HEK293 (cell line): ENCODE results near the gene STEAP3.

Experiments used
- CTCF ChIA-PET: fragments of 350-600 bp; formaldehyde crosslinking; extraction: SDS; loops from one replicate; lab custom pipeline; 2021; ENCODE audit warnings: antibody characterized with exemption; lab: Yijun Ruan, JAX
- POLR2A ChIA-PET: fragments of 300-600 bp; formaldehyde crosslinking; extraction: SDS; loops from one replicate; lab custom pipeline; 2020; ENCODE audit warnings: antibody characterized with exemption, inconsistent platforms; lab: Yijun Ruan, JAX
- H3K27ac ChIP-seq: fragments of 200-500 bp; sonication (Bioruptor generic); 2 replicates; pipeline ENCODE4 v1.5.1; 2014; ENCODE audit warnings: low read depth, low read length, control low read depth, inconsistent platforms; ENCODE audit errors: extremely low read depth
- H3K36me3 ChIP-seq, 2 experiments: fragments of 200-500 bp in 1 of 2; sonication (Bioruptor generic) in 1 of 2; 1 replicate in 1 of 2; 2 replicates in 1 of 2; pipeline ENCODE4 v1.5.1; 2014 to 2017; ENCODE audit warnings: inconsistent platforms in 2 of 2, low read length in 2 of 2; ENCODE audit not compliant: control insufficient read depth in 2 of 2, insufficient read depth in 1 of 2
- H3K4me1 ChIP-seq: fragments of 200-500 bp; sonication (Bioruptor generic); 2 replicates; pipeline ENCODE4 v1.5.1; 2014; ENCODE audit warnings: mild to moderate bottlenecking, low read length, inconsistent platforms; ENCODE audit not compliant: control insufficient read depth, insufficient read depth
- H3K4me3 ChIP-seq: 2 replicates; pipeline ENCODE4 v1.5.1; 2011; ENCODE audit warnings: low read depth, mild to moderate bottlenecking, control low read depth, low read length, moderate library complexity
- H3K9me3 ChIP-seq: fragments of 200-500 bp; sonication (Bioruptor generic); 2 replicates; pipeline ENCODE4 v1.5.1; 2014; ENCODE audit warnings: low read depth, low read length, inconsistent platforms; ENCODE audit not compliant: control insufficient read depth, insufficient read depth
- CTCF ChIP-seq: fragments of 450-650 bp; formaldehyde crosslinking; IDR thresholded peaks from 2 replicates; pipeline ENCODE4 v1.5.1; 2016; ENCODE audit warnings: missing biosample characterization, missing genetic modification characterization
- ELK4 ChIP-seq: IDR thresholded peaks from 2 replicates; pipeline ENCODE4 v1.6.1; 2011; ENCODE audit warnings: mild to moderate bottlenecking, low read depth, low read length, borderline replicate concordance
- GLI4 ChIP-seq: fragments of 450-650 bp; formaldehyde crosslinking; IDR thresholded peaks from 2 replicates; pipeline ENCODE4 v1.5.1; 2016; ENCODE audit warnings: missing biosample characterization, missing genetic modification characterization
- HIC1 ChIP-seq: fragments of 450-650 bp; formaldehyde crosslinking; IDR thresholded peaks from 2 replicates; pipeline ENCODE4 v1.5.1; 2016; ENCODE audit warnings: missing biosample characterization, missing genetic modification characterization
- KLF1 ChIP-seq: fragments of 450-650 bp; formaldehyde crosslinking; IDR thresholded peaks from 2 replicates; pipeline ENCODE4 v1.5.1; 2016; ENCODE audit warnings: missing biosample characterization, missing genetic modification characterization
- REPIN1 ChIP-seq: fragments of 450-650 bp; formaldehyde crosslinking; IDR thresholded peaks from 2 replicates; pipeline ENCODE4 v1.5.1; 2017; ENCODE audit warnings: missing biosample characterization, missing genetic modification characterization, low read depth
- ZBTB17 ChIP-seq: fragments of 450-650 bp; formaldehyde crosslinking; IDR thresholded peaks from 2 replicates; pipeline ENCODE4 v1.5.1; 2016; ENCODE audit warnings: missing biosample characterization, missing genetic modification characterization
- ZFHX2 ChIP-seq: fragments of 450-650 bp; formaldehyde crosslinking; conservative IDR thresholded peaks from 2 replicates; pipeline ENCODE4 v1.5.1; 2016; ENCODE audit warnings: missing biosample characterization, missing genetic modification characterization
- ZNF155 ChIP-seq: fragments of 450-650 bp; formaldehyde crosslinking; IDR thresholded peaks from 2 replicates; pipeline ENCODE4 v1.5.1; 2016; ENCODE audit warnings: missing biosample characterization, missing genetic modification characterization
- ZNF239 ChIP-seq: fragments of 450-650 bp; formaldehyde crosslinking; IDR thresholded peaks from 2 replicates; pipeline ENCODE4 v1.5.1; 2016; ENCODE audit warnings: missing biosample characterization, missing genetic modification characterization
- ZNF37A ChIP-seq: fragments of 450-650 bp; IDR thresholded peaks from 2 replicates; pipeline ENCODE4 v1.5.1; 2018; ENCODE audit warnings: missing biosample characterization, missing genetic modification characterization
- ZNF548 ChIP-seq: fragments of 450-650 bp; formaldehyde crosslinking; IDR thresholded peaks from 2 replicates; pipeline ENCODE4 v1.5.1; 2016; ENCODE audit warnings: missing biosample characterization, missing genetic modification characterization
- ZNF555 ChIP-seq: fragments of 450-650 bp; formaldehyde crosslinking; conservative IDR thresholded peaks from 2 replicates; pipeline ENCODE4 v1.5.1; 2017; ENCODE audit warnings: missing biosample characterization, mild to moderate bottlenecking, missing genetic modification characterization, inconsistent platforms
- ZNF561 ChIP-seq: fragments of 450-650 bp; IDR thresholded peaks from 2 replicates; pipeline ENCODE4 v1.5.1; 2018; ENCODE audit warnings: missing biosample characterization, missing genetic modification characterization, borderline replicate concordance
- ZNF596 ChIP-seq: fragments of 450-650 bp; IDR thresholded peaks from 2 replicates; pipeline ENCODE4 v1.5.0; 2018; ENCODE audit warnings: missing biosample characterization, mild to moderate bottlenecking, missing genetic modification characterization, moderate library complexity
- ZNF624 ChIP-seq: fragments of 450-650 bp; formaldehyde crosslinking; IDR thresholded peaks from 2 replicates; pipeline ENCODE4 v1.5.1; 2017; ENCODE audit warnings: missing biosample characterization, missing genetic modification characterization
- ZNF768 ChIP-seq: fragments of 450-650 bp; formaldehyde crosslinking; IDR thresholded peaks from 2 replicates; pipeline ENCODE4 v1.5.1; 2018; ENCODE audit warnings: missing biosample characterization, mild to moderate bottlenecking, missing genetic modification characterization
- ZNF777 ChIP-seq: fragments of 450-650 bp; formaldehyde crosslinking; IDR thresholded peaks from 2 replicates; pipeline ENCODE4 v1.5.1; 2017; ENCODE audit warnings: missing biosample characterization, missing genetic modification characterization, borderline replicate concordance
- ZSCAN30 ChIP-seq: fragments of 450-650 bp; IDR thresholded peaks from 2 replicates; pipeline ENCODE4 v1.5.1; 2018; ENCODE audit warnings: missing biosample characterization, mild to moderate bottlenecking, missing genetic modification characterization, moderate library complexity

Gene STEAP3

GRCh38 chr2:119311371-119311770, 87.7 kb downstream of the STEAP3 start:
- Histone ChIP-seq H3K36me3 (no peaks in the 10 kb centered on the region), H3K4me3 (no peak overlapping the region), H3K9me3 (no peaks in the 10 kb centered on the region), H3K27ac (no peak overlapping the region), H3K4me1 (no peaks in the 10 kb centered on the region)
- no peak for TF ChIP-seq GLI4 (tag by site-specific recombination)
- no peak for TF ChIP-seq ZFHX2
- no peak for TF ChIP-seq CTCF (tag by site-specific recombination)
- TF ChIP-seq ZNF561 (tag by site-specific recombination), result no peak
- no peak for TF ChIP-seq ZNF548 (tag by site-specific recombination)
- no peak for TF ChIP-seq ZNF239
- no peak for TF ChIP-seq ZSCAN30 (tag by site-specific recombination)
- TF ChIP-seq ZNF155 (tag by site-specific recombination), result no peak
- TF ChIP-seq ZBTB17, result no peak
- no peak for TF ChIP-seq ZNF37A
- TF ChIP-seq ELK4, result no peak
- no peak for TF ChIP-seq ZNF624
- TF ChIP-seq REPIN1, result no peak
- no peak for TF ChIP-seq ZNF596 (tag by site-specific recombination)
- POLR2A ChIA-PET, result no interaction called here
- CTCF ChIA-PET, result interaction anchor here (0.5 to 4.4 kb wide), 9 partner anchors 12 to 448 kb away, joined by 3 to 28 read pairs (median 3); partner anchors contain the start of gene PTPN4

GRCh38 chr2:119311831-119312230, 88.2 kb downstream of the STEAP3 start:
- Histone ChIP-seq H3K27ac (no peak overlapping the region), H3K4me3 (no peak overlapping the region), H3K9me3 (no peaks in the 10 kb centered on the region), H3K36me3 (no peaks in the 10 kb centered on the region), H3K4me1 (no peaks in the 10 kb centered on the region)
- ChIA-PET CTCF (interaction anchor here (0.5 to 4.4 kb wide), 6 partner anchors 11 to 331 kb away, joined by 3 to 28 read pairs (median 3); no protein-coding TSS in a partner anchor), POLR2A (no interaction called here)
- TF ChIP-seq ZNF777 (tag by site-specific recombination), result no peak
- TF ChIP-seq HIC1 (tag by site-specific recombination), result no peak
- TF ChIP-seq KLF1 (tag by site-specific recombination), result no peak
- no peak for TF ChIP-seq ZNF555 (tag by site-specific recombination)
- TF ChIP-seq ZNF768 (tag by site-specific recombination), result no peak
